Endodermal cell (in vitro differentiated cells): ENCODE data around the gene RESP18. TPM values are rescaled to one million over a fixed set of nuclear protein-coding genes. Genes with fewer than 3 reads are reported as not detected.
A peak's percentile ranks its signal among the peaks of the same experiment; 100 is the strongest.

ENCODE experiments used
- DNase-seq: peaks from one replicate; pipeline ENCODE4 v3.0.0-alpha.2; 2017
- H3K27ac ChIP-seq: 2 replicates; pipeline ENCODE4 v1.5.1; 2013; ENCODE audit warnings: mild to moderate bottlenecking, low read depth, low read length, moderate library complexity
- H3K27me3 ChIP-seq: 2 replicates; pipeline ENCODE4 v1.6.1; 2013; ENCODE audit warnings: mild to moderate bottlenecking, low read length, moderate library complexity; ENCODE audit not compliant: insufficient read depth, control insufficient read depth, poor library complexity, severe bottlenecking
- H3K36me3 ChIP-seq: 2 replicates; pipeline ENCODE4 v1.7.0; 2013; ENCODE audit warnings: mild to moderate bottlenecking, low read length, moderate library complexity; ENCODE audit not compliant: control insufficient read depth, insufficient read depth
- H3K4me1 ChIP-seq: one replicate; pipeline ENCODE4 v1.7.0; 2013; ENCODE audit warnings: low read length; ENCODE audit not compliant: control insufficient read depth, insufficient read depth
- H3K4me3 ChIP-seq: 2 replicates; pipeline ENCODE4 v1.5.1; 2013; ENCODE audit warnings: mild to moderate bottlenecking, low read length, moderate library complexity
- H3K9ac ChIP-seq: 2 replicates; pipeline ENCODE4 v1.6.1; 2013; ENCODE audit warnings: mild to moderate bottlenecking, low read length, moderate library complexity; ENCODE audit not compliant: poor library complexity, severe bottlenecking; ENCODE audit errors: extremely low read depth
- H3K9me3 ChIP-seq: 2 replicates; pipeline ENCODE4 v1.6.1; 2013; ENCODE audit warnings: mild to moderate bottlenecking, low read length, moderate library complexity; ENCODE audit not compliant: control insufficient read depth
- H3K27ac Mint-ChIP-seq: 2 replicates; pipeline ENCODE4 v1.8.0; 2020; ENCODE audit warnings: mixed read lengths
- H3K27me3 Mint-ChIP-seq: 2 replicates; pipeline ENCODE4 v1.8.0; 2021; ENCODE audit warnings: mild to moderate bottlenecking, mixed read lengths; ENCODE audit not compliant: insufficient read depth
- H3K36me3 Mint-ChIP-seq: 2 replicates; pipeline ENCODE4 v1.8.0; 2020; ENCODE audit warnings: low read depth, mixed read lengths
- H3K4me1 Mint-ChIP-seq: 2 replicates; pipeline ENCODE4 v1.8.0; 2020; ENCODE audit warnings: mixed read lengths
- H3K4me3 Mint-ChIP-seq: 2 replicates; pipeline ENCODE4 v1.8.0; 2020; ENCODE audit warnings: mild to moderate bottlenecking, moderate library complexity, mixed read lengths
- H3K9me3 Mint-ChIP-seq: 2 replicates; pipeline ENCODE4 v1.8.0; 2020; ENCODE audit warnings: mild to moderate bottlenecking, mixed read lengths
- whole genome bisulfite sequencing, 2 experiments: methylation state at CpG; one replicate each; pipeline versions ENCODE4 v1.1.5 to v1.1.7; 2013; ENCODE audit warnings: missing lambda C conversion rate in 2 of 2, mixed read lengths in 1 of 2; ENCODE audit not compliant: insufficient coverage in 1 of 2, insufficient read length in 1 of 2; 5-methylcytosine and 5-hydroxymethylcytosine counted together
- total RNA-seq, 2 donors: library from RNA; stranded (reverse); fragmentation: NEBNext Ultra II Directional in 1 of 2; extraction: Animal tissue kit (Norgen Biotek cat#: 25700) in 1 of 2; gene quantifications; 2 replicates in 1 of 2; 3 replicates in 1 of 2; pipeline ENCODE4 v1.2.1, GENCODE V29; 2021
- TF ChIP-seq, protein P1 (sequence below): fragments of 200-600 bp; sonication (generic); conservative IDR thresholded peaks from 2 replicates; pipeline ENCODE4 v1.5.0; 2021; ENCODE audit warnings: antibody characterized with exemption, mild to moderate bottlenecking

The RESP18 gene
- total RNA-seq, 2 donors from 2014 or later = not detected

DNA sequence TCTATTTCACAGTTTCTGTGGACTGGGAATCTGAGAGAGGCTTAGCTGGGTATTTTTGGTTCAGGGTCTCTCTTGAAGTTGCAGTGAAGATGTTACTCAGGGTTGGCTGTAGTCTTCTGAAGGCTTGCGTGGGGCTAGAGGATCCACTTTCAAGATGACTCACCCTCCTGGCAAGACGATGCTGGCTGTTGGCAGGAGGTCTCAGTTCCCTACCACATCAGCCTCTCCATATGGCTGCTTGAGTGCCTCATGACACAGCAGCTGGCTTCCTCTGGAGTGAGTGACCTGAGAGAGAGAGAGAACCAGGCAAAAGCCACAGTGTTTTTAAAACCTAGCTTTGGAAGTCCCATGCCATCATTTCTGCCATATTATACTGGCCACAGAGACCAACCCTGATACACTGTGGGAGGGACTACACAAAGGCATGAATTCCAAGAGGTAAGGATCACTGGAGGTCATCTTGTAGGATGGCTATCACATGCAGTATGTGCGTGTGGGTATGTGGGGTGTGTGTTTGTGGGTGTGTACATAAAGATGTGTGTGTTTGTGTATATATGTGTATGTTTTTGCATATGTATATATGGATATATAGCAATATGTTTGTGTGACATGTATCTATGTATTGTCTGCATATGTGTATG is 30.1 kb upstream of the RESP18 start:
- H3K4me3 Mint-ChIP-seq = no peak overlapping the region
- Histone ChIP-seq H3K4me1 (no peaks in the 10 kb centered on the region), H3K4me3 (no peak overlapping the region), H3K27me3 (peaks cover 40% of the 10 kb centered on the region), H3K9me3 (no peaks in the 10 kb centered on the region), H3K9ac (no peak overlapping the region), H3K36me3 (no peaks in the 10 kb centered on the region), H3K27ac (no peak overlapping the region)
- no peaks in the 10 kb centered on the region for H3K36me3 Mint-ChIP-seq
- H3K9me3 Mint-ChIP-seq = no peaks in the 10 kb centered on the region
- peaks cover 39% of the 10 kb centered on the region for H3K27me3 Mint-ChIP-seq
- peaks cover 2% of the 10 kb centered on the region for H3K4me1 Mint-ChIP-seq
- WGBS, 2 experiments = 56 to 69% methylated on average over 3 of the region's 3 CpGs
- DNase-seq = no peak
- no peak overlapping the region for H3K27ac Mint-ChIP-seq
- TF ChIP-seq, protein P1, sequence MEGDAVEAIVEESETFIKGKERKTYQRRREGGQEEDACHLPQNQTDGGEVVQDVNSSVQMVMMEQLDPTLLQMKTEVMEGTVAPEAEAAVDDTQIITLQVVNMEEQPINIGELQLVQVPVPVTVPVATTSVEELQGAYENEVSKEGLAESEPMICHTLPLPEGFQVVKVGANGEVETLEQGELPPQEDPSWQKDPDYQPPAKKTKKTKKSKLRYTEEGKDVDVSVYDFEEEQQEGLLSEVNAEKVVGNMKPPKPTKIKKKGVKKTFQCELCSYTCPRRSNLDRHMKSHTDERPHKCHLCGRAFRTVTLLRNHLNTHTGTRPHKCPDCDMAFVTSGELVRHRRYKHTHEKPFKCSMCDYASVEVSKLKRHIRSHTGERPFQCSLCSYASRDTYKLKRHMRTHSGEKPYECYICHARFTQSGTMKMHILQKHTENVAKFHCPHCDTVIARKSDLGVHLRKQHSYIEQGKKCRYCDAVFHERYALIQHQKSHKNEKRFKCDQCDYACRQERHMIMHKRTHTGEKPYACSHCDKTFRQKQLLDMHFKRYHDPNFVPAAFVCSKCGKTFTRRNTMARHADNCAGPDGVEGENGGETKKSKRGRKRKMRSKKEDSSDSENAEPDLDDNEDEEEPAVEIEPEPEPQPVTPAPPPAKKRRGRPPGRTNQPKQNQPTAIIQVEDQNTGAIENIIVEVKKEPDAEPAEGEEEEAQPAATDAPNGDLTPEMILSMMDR = no peak

DNA sequence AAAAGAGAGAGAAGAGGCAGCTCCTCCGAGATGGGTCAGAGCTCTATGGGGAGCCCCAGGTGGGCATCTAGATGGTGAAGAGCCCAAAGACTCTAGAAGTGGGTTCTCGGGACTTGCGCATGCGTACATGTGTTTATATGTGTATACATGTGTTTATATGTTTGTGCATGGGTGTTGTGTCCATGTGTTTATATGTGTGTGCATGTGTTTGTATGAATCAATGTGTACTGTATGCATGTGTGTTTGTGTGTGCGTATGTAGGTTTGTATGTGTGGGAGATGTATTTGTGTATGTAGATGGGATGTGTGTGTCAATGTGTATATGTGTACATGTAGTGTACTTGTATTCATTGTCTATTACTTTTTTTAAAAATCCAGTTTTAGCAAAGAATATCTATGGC is 29.5 kb upstream of the RESP18 start:
- Histone ChIP-seq H3K9me3 (no peaks in the 10 kb centered on the region), H3K36me3 (no peaks in the 10 kb centered on the region), H3K9ac (no peak overlapping the region), H3K27me3 (peaks cover 46% of the 10 kb centered on the region), H3K4me1 (no peaks in the 10 kb centered on the region), H3K4me3 (no peak overlapping the region), H3K27ac (no peak overlapping the region)
- no peaks in the 10 kb centered on the region for H3K36me3 Mint-ChIP-seq
- peaks cover 2% of the 10 kb centered on the region for H3K4me1 Mint-ChIP-seq
- DNase-seq = no peak
- 94 to 95% methylated on average over 4 to 5 of the region's 5 CpGs for WGBS, 2 experiments
- H3K27ac Mint-ChIP-seq = no peak overlapping the region
- H3K27me3 Mint-ChIP-seq = peaks cover 44% of the 10 kb centered on the region
- H3K4me3 Mint-ChIP-seq = no peak overlapping the region
- H3K9me3 Mint-ChIP-seq = no peaks in the 10 kb centered on the region
- TF ChIP-seq, protein P1 = no peak

DNA sequence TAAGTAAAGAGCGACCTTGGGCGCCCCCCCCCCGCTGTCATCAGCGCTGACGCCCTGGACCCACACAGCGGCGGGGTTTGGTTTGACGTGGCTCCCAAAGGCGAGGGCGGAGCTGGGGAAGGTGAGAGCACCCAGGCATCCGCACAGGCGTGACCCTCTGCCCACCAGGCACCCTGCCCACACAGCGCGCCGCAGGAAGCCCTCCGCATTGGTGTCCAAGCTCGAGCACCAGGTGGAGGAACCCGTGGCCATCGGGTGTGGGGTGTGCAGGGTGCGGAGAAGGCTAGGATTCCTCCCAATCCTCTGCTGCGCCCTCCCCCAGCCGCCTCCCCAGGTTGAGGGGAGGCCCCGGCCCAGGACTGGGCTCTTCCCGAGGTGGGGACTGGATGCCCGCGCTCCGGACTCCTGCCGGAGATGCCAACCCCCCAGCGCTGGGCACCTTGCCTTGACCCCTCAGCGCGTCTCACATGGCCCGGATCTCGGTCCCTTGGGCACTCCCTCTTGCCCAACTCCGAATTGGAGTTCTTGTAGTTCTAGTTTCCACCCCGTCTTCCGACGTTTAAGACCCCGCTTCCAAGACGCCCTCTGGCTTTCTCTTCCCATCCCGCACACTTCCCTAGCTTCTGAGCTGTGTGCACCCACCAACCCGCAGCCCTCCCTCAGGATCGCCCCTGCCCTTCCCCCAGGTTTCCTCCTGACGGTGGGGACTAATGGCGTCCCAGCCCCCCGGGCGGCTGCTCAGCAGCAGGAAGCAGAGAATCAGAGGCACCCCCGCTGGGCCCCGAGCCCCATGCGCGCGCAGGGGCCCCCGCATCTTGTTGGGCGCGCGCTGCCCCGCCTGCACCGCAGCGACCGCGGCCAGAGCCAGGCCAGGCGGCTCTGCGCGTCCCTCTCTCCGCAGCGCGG is 25.9 kb upstream of the RESP18 start:
- H3K4me3 Mint-ChIP-seq = peak overlapping the region; percentile 57
- peaks cover 74% of the 10 kb centered on the region for H3K27me3 ChIP-seq

More for the DNA sequence above, 25.9 kb upstream of the RESP18 start:
- 3 to 6% methylated on average over 37 to 66 of the region's 66 CpGs for WGBS, 2 experiments
- Mint-ChIP-seq H3K4me1 (peaks cover 2% of the 10 kb centered on the region), H3K27me3 (peaks cover 79% of the 10 kb centered on the region), H3K9me3 (no peaks in the 10 kb centered on the region), H3K27ac (no peak overlapping the region), H3K36me3 (no peaks in the 10 kb centered on the region)
- H3K27ac ChIP-seq = no peak overlapping the region
- H3K9me3 ChIP-seq = no peaks in the 10 kb centered on the region
- H3K4me1 ChIP-seq = no peaks in the 10 kb centered on the region
- DNase-seq = peak; percentile 60
- no peak overlapping the region for H3K9ac ChIP-seq
- H3K4me3 ChIP-seq = peak overlapping the region; percentile 47
- TF ChIP-seq, protein P1 = no peak
- no peaks in the 10 kb centered on the region for H3K36me3 ChIP-seq
